GM19043 (cell line): ENCODE measurements around the gene CHST11.

Experiments
- ATAC-seq: cut with Tn5 transposase; IDR thresholded peaks from one replicate; pipeline ENCODE4 v1.9.1; 2021; ENCODE audit warnings: low read depth; ENCODE audit not compliant: unreplicated experiment

Gene CHST11

DNA sequence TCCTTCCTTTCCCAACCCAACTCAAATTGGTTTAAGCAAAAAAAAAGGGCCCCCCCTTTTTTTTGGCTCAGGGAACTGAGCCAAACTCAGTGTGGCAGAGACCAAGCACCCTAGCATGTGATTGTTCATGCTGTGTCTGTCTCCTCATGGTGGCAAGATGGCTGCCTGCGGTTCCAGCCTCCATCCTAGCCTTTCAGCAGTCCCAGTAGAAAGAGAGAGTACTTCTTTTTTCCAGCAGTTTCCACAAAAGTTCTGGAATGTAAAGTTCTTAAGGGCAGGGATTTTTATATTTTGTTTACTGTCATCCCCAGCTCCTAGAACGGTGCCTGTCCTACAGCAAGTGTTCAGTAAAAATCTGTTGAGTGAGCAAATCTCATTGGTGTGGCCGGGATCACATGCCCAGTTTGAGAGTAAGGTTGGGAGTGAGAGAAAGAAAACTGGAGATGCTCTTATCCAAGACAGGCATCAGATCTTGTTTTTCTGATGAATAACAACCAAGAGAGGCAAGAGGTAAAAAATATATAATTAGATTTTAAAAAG, 22.4 kb downstream of the CHST11 start:
- ATAC-seq: no peak

DNA sequence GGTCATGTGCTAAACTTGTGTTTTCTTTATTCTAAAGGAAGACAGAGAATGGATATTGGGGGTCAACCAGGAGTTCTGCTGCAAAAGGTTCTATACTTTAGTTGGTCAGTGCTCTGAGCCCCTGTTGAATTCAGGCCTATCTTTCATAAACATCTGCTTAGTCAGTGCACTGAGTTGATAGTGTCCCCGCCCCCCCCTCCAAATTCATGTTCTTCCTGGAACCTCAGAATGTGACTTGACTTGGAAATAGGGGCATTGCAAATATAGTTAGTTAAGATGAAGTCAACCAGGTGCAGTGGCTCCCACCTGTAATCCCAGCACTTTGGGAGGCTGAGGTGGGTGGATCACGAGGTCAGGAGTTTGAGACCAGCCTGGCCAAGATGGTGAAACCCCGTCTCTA, 23.3 kb downstream of the CHST11 start:
- ATAC-seq: no peak

- no peak for ATAC-seq
Observed at GRCh38 chr12:104480826-104481440, 24.2 kb downstream of the CHST11 start.

GRCh38 chr12:104482113-104482512, 25.4 kb downstream of the CHST11 start:
- ATAC-seq: no peak

DNA sequence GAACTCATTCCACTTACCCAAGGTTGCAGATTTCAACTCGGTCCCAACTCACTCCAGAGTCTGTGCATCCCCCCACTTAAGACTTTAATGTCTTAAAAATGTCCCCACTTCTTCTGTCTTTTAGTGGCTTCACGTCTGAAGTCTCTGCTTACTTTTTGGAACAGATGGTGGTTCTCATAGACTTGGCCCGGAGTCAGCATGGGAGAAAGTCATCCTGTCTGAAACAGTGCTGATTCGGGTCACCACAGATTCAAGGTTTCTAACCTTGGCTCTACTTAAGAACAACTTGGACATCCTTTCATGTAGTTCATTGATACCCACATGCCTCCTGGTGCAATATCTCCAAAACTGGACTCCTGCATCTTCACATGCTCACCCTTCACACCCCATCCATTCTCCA, 26.0 kb downstream of the CHST11 start:
- ATAC-seq: no peak

DNA sequence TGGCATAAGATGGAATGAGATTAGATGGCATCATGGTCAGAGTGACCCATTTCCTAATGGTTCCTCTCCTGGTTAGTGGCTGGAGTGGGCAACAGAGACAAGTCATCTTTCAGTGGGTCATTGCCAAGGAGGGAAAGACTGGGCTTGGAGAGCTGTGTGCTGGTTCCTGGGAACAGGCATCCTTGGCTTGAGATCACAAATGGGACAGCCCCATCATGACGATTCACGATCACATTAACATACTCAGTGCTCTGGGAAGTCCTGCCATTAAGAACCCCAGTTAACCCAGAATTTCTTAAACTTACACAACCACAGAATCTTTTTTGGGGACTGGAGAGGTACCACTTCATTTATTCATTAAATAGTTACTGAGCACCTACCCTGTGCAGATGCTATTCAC, 27.3 kb downstream of the CHST11 start:
- no peak for ATAC-seq

DNA sequence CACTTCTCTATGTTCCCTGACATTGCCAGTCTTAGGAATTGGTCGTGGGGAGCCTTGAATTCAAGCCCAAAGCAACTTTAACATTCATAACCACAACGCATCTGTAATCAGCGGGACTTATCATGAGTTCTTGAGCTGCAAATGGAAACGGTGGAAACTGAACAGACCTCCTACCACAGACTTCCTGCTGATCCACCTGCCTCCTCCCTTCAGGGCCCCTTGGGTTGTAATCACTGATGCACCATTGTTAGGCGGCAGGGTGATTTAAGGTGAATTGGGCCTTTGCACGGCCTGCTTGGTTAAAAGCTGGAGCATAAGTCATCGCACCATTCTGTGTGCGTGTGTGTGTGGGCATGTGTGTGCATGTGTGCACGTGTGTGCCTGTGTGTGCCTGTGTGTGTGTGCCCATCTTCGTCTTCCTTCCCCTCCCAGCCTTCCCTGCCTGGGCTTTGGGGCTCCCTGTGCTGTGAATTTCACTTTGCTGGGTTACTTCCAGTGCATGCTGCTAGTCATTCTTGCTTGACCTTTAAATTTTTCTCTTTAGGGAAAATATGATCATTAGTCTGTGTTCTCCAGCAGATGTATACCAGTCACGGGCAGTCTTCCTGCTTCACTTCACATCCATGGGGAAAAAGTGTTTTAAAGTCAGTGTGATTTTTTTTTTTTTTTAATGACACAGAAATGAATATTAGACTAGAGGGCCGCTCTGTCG, 29.1 kb downstream of the CHST11 start:
- ATAC-seq: no peak

DNA sequence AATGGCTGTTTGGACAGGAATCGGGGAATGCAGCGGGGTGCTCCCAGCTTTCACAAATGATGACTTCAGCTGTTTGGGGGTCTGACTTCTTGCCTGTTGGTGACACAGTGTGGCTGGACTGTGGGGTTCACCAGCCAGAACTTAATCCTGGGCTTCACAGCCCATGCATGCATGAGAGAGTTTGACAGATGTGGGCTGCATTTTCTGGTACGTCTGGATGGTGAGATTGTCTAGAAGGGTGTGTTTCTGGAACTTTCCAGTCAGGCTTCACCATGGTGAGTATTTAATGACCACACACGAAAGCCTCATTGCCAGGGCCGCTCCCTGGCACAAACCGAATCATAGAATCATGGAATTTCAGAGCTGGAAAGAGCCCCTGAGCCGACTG, 29.6 kb downstream of the CHST11 start:
- no peak for ATAC-seq

GRCh38 chr12:104486943-104487819, 30.4 kb downstream of the CHST11 start:
- ATAC-seq: no peak

DNA sequence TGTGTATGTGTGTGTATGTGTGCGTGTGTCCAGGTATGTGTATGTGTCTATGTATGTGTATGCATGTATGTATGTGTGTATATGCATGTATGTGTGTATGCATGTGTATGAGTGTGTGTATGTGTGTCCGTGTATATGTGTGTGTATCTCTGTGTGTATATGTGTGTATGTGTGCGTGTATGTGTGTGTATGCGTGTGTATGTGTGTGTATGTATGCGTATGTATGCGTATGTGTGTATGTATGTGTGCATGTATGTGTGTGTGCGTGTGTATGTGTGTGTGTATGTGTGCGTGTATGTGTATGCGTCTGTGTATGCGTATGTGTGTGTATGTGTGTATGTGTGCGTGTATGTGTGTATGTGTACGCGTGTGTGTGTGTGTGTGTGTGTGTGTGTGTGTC, 31.6 kb downstream of the CHST11 start:
- ATAC-seq: no peak

GRCh38 chr12:104490186-104490585, 33.4 kb downstream of the CHST11 start:
- ATAC-seq: no peak

GRCh38 chr12:104490850-104491249, 34.1 kb downstream of the CHST11 start:
- ATAC-seq: peak; percentile 52

- ATAC-seq: no peak
Observed at GRCh38 chr12:104493496-104493895, 36.7 kb downstream of the CHST11 start.

DNA sequence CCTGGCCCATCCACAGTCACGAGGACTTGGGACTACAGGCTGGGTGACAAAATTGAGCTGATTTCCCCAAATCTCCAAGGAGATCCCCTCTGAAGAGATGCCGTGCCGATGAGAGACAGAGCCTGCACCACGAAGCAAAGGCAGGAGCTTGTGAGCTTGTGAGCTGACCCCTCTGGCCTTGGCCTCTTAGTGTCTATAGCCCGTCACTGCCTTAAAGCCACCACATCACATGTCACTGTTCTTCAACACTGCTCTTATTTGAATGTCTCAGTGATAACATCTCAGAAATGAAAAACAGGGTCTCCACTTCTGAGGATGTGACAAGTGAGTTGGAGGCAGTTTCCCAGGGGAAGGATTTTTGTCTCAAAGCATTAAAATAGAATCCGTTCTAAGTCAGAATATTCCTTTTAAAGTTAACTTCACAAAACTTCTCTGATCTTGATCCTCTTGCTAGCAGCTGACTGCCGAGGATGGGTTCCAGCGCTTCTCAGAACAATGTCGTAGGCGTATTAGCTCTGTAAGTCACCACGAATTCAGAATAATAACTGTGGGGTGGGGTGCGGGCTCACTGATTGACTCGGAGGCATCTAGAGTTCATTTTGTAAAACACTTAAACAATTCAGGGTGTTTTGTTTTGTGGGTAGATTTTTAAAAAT, 37.5 kb downstream of the CHST11 start:
- no peak for ATAC-seq

DNA sequence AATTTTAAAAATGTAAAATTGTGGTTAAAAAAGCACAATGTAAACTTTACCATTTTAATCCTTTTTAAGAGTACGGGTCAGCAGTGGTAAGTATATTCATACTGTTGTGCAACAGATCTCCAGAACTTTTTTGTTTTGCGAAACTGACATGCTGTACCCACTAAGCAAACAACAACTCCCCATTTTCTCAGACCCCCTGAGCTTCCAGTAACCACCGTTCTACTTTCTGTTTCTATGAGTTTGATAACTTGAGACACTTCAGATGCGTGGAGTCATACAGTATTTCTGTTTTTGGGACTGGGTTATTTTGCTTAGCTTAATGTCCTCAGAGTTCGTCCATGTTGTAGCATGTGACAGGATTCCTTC, 38.0 kb downstream of the CHST11 start:
- ATAC-seq: no peak

- no peak for ATAC-seq
Observed at GRCh38 chr12:104495786-104496185, 39.0 kb downstream of the CHST11 start.

GRCh38 chr12:104496336-104496735, 39.6 kb downstream of the CHST11 start:
- ATAC-seq: no peak

DNA sequence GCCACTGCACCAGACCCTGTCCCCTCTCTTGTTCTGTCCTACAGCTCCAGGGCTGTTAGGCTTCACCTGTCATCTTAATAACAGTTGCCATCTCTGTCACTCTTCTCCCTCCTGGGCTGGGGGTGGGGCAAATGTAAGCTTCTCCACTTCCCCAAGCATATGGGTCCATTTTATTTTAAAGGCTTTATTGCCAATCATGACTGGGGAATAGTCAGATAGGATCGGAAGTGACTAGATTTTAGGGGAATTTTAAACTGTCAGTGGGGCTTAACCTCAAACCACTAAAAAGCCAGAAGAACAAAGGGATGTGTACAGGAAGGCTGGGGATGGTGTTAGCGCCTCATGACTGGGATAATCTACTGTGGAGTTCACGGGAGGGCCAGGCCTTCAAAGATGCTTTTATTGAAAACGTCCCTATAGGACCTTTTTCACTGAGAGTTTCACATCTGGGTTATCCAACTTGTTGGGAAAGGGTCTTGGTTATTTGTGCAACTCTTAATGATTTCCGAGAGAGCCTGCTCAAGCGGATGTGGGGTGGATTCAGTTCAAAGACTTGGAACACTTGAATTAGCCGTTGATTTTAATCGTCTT, 41.6 kb downstream of the CHST11 start:
- no peak for ATAC-seq

GRCh38 chr12:104499668-104500332, 43.1 kb downstream of the CHST11 start:
- no peak for ATAC-seq

GRCh38 chr12:104501115-104501514, 44.4 kb downstream of the CHST11 start:
- ATAC-seq: no peak
